Lower lobe of right lung (tissue), 2 donors: Measurements from ENCODE around the gene ATXN2L. TPM values are rescaled to one million over a fixed set of nuclear protein-coding genes. Genes with fewer than 3 reads are reported as not detected.

Experiments
- ATAC-seq, 2 donors: fragments of 200-7000 bp; cut with Tn5 transposase; one replicate each; pipeline ENCODE4 v1.9.1; 2020 to 2022; ENCODE audit warnings: mild to moderate bottlenecking in 2 of 2, moderate library complexity in 2 of 2
- DNase-seq: peaks from one replicate; pipeline ENCODE4 v3.0.0-alpha.2; 2020
- H3K27ac ChIP-seq: fragments of 200-600 bp; one replicate; pipeline ENCODE4 v1.8.0; 2022
- H3K27me3 ChIP-seq: fragments of 200-600 bp; one replicate; pipeline ENCODE4 v1.8.0; 2022; ENCODE audit warnings: low read depth
- H3K36me3 ChIP-seq: fragments of 200-600 bp; one replicate; pipeline ENCODE4 v1.8.0; 2022; ENCODE audit warnings: mild to moderate bottlenecking
- H3K4me1 ChIP-seq: fragments of 200-600 bp; one replicate; pipeline ENCODE4 v1.8.0; 2022
- H3K4me3 ChIP-seq: fragments of 200-600 bp; one replicate; pipeline ENCODE4 v1.8.0; 2022; ENCODE audit warnings: mild to moderate bottlenecking
- H3K9me3 ChIP-seq: fragments of 200-600 bp; one replicate; pipeline ENCODE4 v1.8.0; 2022
- intact Hi-C: fragments of 100-400 bp; cut with DNase I; formaldehyde crosslinking; loops from one replicate; pipeline ENCODE4 v1.11.0; 2022
- total RNA-seq: library from RNA; stranded (reverse); fragmentation: NEBNext Ultra II Directional; extraction: Animal tissue kit (Norgen Biotek cat#: 25700); gene quantifications from one replicate; pipeline ENCODE4 v1.2.1, GENCODE V29; 2021
- TF ChIP-seq, protein P1 (sequence below): fragments of 200-600 bp; IDR thresholded peaks from one replicate; pipeline ENCODE4 v1.8.0; 2022; ENCODE audit warnings: antibody characterized with exemption, mild to moderate bottlenecking
- donor health status: DM: no; HTN: yes; CAD: no; lungs with severe emphysema.

The ATXN2L gene
- total RNA-seq, 1 donor from 2014 or later, result 145 TPM

DNA sequence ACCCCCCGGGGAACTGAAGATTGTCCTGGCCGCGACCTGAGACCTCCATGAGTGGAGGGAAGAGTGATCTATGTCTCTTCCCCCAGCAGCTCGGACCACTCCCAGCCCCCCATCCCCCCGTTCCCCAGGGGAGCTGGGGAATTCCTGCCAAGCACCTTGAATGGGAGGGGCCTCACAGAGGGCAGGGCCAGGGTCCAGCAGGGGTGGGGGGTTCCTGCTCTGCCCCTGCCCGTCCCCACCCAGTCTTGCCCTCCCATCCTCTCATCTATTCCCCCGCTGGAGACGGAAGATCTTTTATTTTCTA lies 13.9 kb downstream of the ATXN2L start:
- no peak overlapping the region for H3K27ac ChIP-seq
- DNase-seq, result no peak
- no peaks in the 10 kb centered on the region for H3K4me1 ChIP-seq
- H3K9me3 ChIP-seq, result no peaks in the 10 kb centered on the region
- TF ChIP-seq, protein P1, sequence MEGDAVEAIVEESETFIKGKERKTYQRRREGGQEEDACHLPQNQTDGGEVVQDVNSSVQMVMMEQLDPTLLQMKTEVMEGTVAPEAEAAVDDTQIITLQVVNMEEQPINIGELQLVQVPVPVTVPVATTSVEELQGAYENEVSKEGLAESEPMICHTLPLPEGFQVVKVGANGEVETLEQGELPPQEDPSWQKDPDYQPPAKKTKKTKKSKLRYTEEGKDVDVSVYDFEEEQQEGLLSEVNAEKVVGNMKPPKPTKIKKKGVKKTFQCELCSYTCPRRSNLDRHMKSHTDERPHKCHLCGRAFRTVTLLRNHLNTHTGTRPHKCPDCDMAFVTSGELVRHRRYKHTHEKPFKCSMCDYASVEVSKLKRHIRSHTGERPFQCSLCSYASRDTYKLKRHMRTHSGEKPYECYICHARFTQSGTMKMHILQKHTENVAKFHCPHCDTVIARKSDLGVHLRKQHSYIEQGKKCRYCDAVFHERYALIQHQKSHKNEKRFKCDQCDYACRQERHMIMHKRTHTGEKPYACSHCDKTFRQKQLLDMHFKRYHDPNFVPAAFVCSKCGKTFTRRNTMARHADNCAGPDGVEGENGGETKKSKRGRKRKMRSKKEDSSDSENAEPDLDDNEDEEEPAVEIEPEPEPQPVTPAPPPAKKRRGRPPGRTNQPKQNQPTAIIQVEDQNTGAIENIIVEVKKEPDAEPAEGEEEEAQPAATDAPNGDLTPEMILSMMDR, result no peak
- H3K27me3 ChIP-seq, result no peaks in the 10 kb centered on the region
- ATAC-seq, result no peak
- H3K36me3 ChIP-seq, result peaks cover 78% of the 10 kb centered on the region
- intact Hi-C loops, result no loop called here
- no peak overlapping the region for H3K4me3 ChIP-seq

DNA sequence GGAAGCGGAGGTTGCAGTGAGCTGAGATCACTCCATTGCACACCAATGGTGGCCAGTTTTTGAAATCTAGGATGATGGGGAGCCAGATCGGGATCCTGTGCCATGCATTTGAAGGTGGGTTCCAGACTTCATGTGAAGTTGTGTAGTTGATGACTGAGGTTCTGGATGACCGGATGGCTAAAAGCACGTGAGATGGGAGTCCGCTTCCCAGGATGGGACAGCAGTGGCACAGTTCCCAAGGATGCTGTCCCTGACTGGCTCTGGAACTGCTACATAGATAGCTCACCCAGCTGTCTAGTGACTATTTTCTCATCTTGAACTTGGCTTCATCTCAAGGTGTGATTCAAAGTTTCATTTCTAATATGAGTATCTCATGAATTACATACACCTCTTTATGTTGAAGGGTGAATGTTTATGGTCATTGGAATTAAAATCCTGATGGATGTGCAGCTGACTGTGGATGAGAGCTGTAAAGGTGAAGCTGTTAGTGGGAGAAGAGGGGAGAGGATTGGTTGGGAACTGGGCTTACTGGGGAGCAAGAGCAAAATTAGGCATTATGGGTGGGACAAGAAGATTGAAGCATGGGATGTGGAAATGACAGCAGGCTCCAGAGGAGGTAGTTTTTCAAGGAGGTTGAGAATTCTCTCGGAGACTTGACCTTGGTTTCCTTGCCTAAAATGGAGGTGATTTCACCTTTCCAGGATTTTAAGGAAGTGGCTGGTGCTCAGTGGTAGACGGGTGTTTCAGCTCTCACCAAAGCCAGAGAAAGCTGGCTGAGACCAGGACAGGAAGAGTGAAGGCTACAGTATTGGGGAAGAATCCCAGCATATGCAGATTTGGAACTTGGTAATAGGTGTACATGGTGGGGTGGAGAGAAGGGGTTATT lies 15.1 kb downstream of the ATXN2L start:
- ATAC-seq, result no peak

DNA sequence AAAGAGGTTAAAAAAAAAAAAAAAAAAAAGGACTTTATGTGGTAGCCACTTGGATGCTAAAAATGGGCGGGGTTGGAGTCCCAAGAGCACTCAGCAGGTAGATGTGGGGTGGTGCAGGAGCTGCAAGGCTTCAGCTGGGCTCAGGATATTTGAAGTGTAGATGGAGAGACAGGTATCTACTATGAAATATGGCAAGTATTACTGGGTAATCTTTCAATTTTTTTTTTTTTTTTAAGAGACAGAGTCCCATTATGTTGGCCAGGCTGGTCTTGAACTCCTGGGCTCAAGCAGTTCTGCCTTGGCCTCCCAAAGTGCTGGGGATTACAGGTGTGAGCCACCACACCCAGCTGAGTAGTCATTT lies 15.7 kb downstream of the ATXN2L start:
- Histone ChIP-seq H3K27ac (no peak overlapping the region), H3K4me1 (no peaks in the 10 kb centered on the region), H3K4me3 (no peak overlapping the region), H3K27me3 (no peaks in the 10 kb centered on the region), H3K36me3 (peaks cover 78% of the 10 kb centered on the region), H3K9me3 (no peaks in the 10 kb centered on the region)
- TF ChIP-seq, protein P1, result no peak
- ATAC-seq (no peak), DNase-seq (no peak)
- intact Hi-C loops, result no loop called here

More for the DNA sequence above, 15.1 kb downstream of the ATXN2L start:
- intact Hi-C loops, result no loop called here
- Histone ChIP-seq H3K4me1 (no peaks in the 10 kb centered on the region), H3K4me3 (no peak overlapping the region), H3K27ac (no peak overlapping the region), H3K36me3 (peaks cover 78% of the 10 kb centered on the region), H3K27me3 (no peaks in the 10 kb centered on the region), H3K9me3 (no peaks in the 10 kb centered on the region)
- TF ChIP-seq, protein P1, result no peak
- DNase-seq, result no peak

DNA sequence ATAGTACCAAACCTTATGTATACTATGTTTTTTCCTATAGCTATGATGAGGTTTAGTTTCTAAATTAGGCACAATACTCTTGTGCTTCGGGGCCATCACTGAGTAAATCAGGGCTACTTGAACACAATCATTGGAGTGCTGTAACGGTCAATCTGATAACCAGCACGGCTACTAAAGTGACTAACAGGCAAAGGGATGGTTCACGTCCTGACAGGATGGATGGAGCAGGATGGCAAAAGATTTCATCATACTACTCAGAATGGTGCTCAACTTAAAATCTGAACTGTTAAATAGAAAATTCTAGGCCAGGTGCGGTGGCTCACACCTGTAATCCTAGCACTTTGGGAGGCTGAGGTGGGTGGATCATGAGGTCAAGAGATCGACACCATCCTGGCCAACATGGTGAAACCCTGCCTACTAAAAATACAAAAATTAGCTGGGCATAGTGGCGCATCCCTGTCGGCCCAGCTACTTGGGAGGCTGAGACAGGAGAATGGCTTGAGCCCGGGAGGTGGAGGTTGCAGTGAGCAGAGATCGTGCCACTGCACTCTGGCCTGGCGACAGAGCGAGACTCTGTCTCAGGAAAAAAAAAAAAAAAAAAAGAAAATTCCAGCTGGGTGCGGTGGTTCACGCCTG lies 16.3 kb downstream of the ATXN2L start:
- intact Hi-C loops, result no loop called here
- no peak for DNase-seq
- ATAC-seq, result no peak
- no peaks in the 10 kb centered on the region for H3K9me3 ChIP-seq
- no peaks in the 10 kb centered on the region for H3K4me1 ChIP-seq
- H3K4me3 ChIP-seq, result no peak overlapping the region
- peaks cover 78% of the 10 kb centered on the region for H3K36me3 ChIP-seq
- H3K27ac ChIP-seq, result no peak overlapping the region
- no peaks in the 10 kb centered on the region for H3K27me3 ChIP-seq
- TF ChIP-seq, protein P1, result no peak

DNA sequence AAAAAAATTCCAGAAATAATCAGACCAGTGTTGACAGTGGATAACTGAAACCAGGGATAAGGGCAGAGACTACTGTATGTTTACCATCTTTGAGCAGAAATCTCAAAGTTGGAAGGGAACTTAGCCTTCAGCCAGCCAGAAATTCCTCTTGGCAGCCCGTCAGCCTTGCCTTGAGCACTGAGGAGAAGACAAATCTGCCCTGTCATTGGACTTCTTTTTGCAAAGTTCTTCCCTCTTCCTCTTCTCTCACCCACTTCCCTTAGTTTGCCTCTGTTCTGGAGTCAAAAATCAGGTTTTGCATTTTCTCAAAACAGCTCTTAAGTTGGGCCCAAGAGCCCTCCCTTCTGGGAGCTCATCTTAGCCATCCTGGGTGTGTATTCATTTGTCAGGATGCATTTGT lies 17.1 kb downstream of the ATXN2L start:
- DNase-seq, result no peak
- intact Hi-C loops, result no loop called here
- no peaks in the 10 kb centered on the region for H3K9me3 ChIP-seq
- H3K4me3 ChIP-seq, result no peak overlapping the region
- ATAC-seq, result no peak
- no peak overlapping the region for H3K27ac ChIP-seq
- TF ChIP-seq, protein P1, result no peak
- H3K4me1 ChIP-seq, result peaks cover 4% of the 10 kb centered on the region
- H3K36me3 ChIP-seq, result peaks cover 78% of the 10 kb centered on the region
- no peaks in the 10 kb centered on the region for H3K27me3 ChIP-seq
